HG03139 (cell line): ENCODE data around the gene CDH4.

Experiments
- ATAC-seq: cut with Tn5 transposase; IDR thresholded peaks from one replicate; pipeline ENCODE4 v1.9.1; 2021; ENCODE audit not compliant: unreplicated experiment

CDH4 gene

GRCh38 chr20:61737812-61738443 is 485.9 kb downstream of the CDH4 start:
- no peak for ATAC-seq

- no peak for ATAC-seq
These were observed 486.6 kb downstream of the CDH4 start for GRCh38 chr20:61738601-61739069.

DNA sequence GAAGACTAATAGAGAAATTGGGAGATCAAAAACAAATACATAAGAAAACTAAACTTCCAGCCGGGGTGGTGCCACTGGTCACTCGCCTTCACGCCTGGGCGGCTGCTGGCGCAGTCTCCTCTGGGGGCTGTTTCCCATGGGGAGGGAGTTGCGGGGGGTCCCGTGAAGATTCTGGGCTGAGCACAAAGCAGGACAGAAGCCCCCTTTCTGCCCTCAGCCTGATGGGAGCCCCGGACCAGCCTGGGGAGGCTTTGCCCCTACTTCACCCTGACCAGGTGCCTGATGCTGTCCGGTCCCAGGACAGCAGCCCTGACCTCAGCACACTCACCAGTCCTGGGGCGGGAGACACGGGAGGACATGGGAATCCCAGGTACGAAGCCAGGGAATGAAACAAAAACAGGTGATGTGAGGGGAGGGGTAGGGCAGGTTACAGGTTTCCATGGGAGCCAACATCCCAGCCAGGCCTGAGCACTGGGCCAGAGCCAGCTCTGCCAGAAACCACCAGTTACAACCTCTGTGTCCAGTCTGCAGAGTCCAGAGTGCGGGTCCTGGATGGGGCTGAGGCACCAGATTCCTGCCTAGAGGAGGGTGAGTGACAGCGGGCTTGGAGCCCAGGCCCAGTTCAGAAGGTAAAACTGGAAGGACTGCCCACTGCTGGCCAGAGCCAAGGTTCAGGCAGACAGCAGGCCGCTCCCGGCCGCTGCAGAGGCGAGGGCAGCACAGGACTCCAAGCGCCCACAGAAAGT is 487.2 kb downstream of the CDH4 start:
- no peak for ATAC-seq

- no peak for ATAC-seq
These were observed 487.7 kb downstream of the CDH4 start for GRCh38 chr20:61739832-61740118.

GRCh38 chr20:61742097-61742825 is 490.2 kb downstream of the CDH4 start:
- ATAC-seq, result no peak

- ATAC-seq, result no peak
These were observed 491.5 kb downstream of the CDH4 start for GRCh38 chr20:61743606-61744005.

DNA sequence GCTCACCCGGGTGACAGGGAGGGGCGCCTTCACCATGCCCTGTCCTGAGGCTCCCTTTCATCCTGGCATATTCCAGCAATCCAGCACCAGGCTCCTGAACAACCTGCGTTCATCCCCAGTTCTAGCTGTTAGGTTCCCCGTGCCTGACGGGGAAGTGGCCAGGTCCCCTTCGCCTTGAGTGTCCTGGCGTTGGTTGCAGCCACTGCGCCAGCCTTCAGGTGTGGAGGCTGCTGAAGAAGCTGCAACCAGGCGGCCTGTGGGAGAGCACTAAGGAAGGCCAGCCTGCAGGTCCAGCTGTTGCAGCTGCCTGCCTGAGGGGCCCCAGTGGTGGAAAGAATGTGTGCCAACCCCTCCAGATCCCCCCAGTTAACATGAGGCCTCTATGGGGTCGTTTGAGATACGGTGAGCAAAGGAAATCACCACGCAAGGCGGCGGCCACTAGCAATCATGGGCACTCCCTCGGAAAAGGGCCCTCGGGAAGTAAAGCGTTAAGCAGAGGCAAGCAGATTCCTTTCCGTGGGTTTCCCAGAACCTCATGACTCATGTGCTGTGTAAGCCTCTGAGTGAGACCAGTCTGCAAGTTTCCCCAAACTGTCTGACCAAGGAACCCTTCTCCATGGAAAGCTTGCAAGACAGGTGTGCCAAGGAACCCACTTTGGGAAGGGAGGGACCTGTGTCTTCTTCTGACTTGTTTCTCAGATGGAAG is 492.8 kb downstream of the CDH4 start:
- no peak for ATAC-seq

DNA sequence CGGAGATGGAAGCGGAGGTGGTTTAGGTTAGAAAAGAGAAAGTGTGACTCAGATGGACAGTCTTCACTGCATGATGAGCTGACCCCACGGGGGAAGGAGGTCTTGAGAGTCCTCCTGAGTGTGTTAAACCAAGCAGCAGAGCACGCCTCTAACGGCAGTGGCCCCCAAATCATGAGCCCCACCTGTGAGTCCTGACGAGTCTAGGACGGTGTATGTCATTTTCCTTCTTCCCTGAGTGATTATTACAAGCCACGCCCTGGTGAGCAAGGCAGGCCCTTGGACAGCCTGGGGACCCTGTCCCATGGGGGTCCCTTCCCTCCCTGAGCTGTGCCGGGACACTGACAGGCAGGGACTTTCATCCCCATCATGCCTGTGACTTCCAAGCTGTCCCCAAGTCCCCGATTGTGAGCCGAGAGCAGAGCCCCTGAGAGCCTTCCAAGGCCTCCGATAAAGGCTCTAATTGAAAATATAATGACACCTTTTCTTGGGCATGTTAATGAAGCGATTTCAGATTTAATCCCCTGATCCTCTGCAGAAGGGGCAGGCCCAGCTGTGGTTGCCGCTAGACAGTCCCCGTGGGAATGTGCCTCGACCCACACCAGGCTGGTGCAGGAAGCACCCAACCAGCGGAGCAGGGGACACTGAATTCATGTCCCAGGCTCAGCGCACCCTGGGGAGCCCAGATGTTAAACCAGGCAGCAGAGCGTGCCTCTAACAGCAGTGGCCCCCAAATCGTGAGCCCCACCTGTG is 493.5 kb downstream of the CDH4 start:
- ATAC-seq, result no peak

DNA sequence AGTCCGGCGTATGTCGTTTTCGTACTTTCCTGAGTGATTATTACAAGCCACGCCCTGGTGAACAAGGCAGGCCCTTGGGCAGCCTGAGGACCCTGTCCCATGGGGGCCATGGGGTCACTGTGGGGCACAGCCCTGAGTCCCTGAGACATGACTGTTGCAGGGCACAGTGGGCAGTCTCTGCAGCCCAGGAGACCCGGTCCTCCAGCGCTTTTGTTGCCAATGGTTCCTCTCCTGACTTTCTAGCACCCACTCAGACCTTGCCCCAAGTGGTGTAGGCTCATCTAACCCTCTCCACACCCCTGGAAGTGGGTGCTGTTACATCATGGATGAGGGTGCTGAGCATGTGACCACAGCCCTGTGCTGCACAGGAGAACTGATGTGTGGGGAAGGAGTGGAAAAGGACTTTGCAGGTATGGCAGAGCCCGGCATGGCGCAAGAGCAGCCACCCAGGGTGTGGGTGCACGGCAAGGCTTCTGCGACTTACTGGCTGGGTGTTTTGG is 494.1 kb downstream of the CDH4 start:
- ATAC-seq, result no peak

DNA sequence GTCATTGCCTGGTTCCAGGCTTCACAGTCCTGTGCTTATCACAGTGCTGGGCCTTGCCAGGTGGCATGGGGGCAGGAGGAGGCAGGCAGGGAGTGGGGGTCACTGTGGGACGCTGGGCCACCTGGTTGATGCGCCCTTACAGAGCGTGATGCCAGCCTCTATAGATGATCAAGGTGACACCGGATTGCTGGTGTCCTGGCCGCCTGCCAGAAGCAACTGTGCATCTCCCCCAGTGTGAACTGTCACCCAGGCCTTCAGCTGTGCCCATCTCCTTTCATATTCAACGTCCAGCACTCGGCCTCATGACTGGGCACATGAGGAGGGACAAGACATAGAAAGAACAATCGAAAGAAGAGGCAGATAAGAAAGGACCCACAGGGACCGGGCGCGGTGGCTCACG is 494.7 kb downstream of the CDH4 start:
- ATAC-seq, result no peak

DNA sequence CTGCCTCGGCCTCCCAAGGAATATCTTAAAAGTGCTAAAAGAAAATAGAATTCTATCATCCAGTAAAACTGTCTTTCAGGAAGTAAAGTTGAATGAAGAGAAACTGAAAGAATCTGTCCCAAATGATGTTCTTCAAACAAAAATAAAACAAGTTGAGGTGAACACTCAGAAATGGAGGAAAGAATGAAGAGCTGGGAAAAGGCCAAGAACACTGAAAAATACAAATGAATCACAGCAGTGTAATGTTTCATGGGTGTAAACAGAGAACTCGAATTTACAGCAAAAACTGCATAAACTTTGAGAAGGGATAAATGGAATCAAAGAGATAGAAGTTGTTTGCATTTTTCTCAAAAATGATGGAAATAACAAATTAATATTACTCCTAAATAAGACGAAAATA is 496.3 kb downstream of the CDH4 start:
- ATAC-seq, result no peak

GRCh38 chr20:61749406-61750075 is 497.5 kb downstream of the CDH4 start:
- no peak for ATAC-seq

- no peak for ATAC-seq
These were observed 498.0 kb downstream of the CDH4 start for GRCh38 chr20:61750093-61750492.

DNA sequence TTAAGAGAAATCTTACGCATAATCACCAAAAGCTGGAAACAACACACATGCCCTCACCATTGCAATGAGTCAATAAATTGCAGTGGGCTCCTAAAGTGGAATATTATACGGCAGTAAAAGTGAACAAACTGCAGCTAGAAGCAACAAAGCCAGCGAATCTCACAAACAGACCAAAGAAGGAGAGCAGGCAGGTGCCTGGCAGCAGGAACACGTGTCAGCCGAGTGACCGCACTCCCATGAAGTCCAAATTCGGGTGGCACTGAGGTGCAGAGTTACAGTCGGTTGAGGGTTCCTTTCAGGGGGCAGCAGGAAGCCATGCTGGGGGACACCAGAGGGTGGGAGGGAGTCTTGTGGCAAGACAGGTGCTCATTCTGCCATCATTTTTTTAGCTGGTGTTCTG is 500.5 kb downstream of the CDH4 start:
- no peak for ATAC-seq

DNA sequence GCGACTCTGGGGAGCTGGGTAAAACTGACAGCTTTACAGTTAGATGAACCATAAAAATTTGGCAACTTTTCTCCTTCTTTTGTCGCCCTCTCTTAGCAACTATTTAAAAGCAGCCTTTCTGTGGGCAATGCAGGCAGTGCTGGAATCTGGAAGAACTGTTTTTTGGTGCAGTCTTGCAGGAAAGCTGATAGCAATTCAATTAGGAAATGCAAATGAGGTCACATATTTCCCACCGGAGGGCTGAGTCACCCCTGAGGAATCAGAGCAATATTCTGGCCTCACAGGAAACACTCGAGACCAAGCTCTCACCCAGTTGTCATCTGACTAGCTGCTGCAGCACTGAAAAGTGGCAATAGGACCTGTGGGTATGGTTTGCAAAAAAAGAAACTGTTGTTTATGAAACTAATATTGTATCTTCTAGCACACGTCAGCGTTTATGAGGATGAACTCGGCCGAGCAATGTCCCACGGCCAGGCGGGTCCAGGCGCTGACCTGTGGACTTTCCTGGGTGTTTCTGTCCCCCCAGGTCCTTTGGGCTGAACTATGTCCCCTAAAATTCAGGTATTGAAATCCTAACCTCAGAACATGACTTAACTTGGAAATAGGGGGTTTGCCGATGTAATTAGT is 501.4 kb downstream of the CDH4 start:
- ATAC-seq, result no peak

GRCh38 chr20:61753987-61754956 is 502.2 kb downstream of the CDH4 start:
- no peak for ATAC-seq

- ATAC-seq, result no peak
These were observed 503.1 kb downstream of the CDH4 start for GRCh38 chr20:61754976-61755778.
